NT2/D1 (cell line): ENCODE data around the gene SIK3.

Source experiments
- DNase-seq: peaks from one replicate; pipeline ENCODE4 v3.0.0-alpha.2; 2011; ENCODE audit warnings: low read depth, low spot score
- H3K27me3 ChIP-seq: 2 replicates; pipeline ENCODE4 v1.6.0; 2011; ENCODE audit warnings: mild to moderate bottlenecking; ENCODE audit not compliant: insufficient read length, insufficient read depth
- H3K36me3 ChIP-seq: 2 replicates; pipeline ENCODE4 v1.6.1; 2011; ENCODE audit warnings: mild to moderate bottlenecking, low read length, mixed read lengths; ENCODE audit not compliant: insufficient read depth, insufficient read length
- H3K4me1 ChIP-seq: 2 replicates; pipeline ENCODE4 v1.5.1; 2011; ENCODE audit not compliant: insufficient read depth, insufficient read length
- H3K4me3 ChIP-seq: 2 replicates; pipeline ENCODE4 v1.5.1; 2011; ENCODE audit warnings: low read depth; ENCODE audit not compliant: insufficient read length
- H3K9ac ChIP-seq: 2 replicates; pipeline ENCODE4 v1.6.0; 2011; ENCODE audit warnings: low read depth; ENCODE audit not compliant: insufficient read length
- H3K9me3 ChIP-seq: 2 replicates; pipeline ENCODE4 v1.5.1; 2011; ENCODE audit warnings: mild to moderate bottlenecking, low read length; ENCODE audit not compliant: insufficient read depth
- SUZ12 ChIP-seq: IDR thresholded peaks from 2 replicates; pipeline ENCODE4 v1.6.1; 2011; ENCODE audit not compliant: insufficient read length, insufficient read depth; ENCODE audit errors: extremely low read depth
- YY1 ChIP-seq: IDR thresholded peaks from 2 replicates; pipeline ENCODE4 v1.6.1; 2011; ENCODE audit not compliant: insufficient read length, insufficient read depth
- ZNF274 ChIP-seq: IDR thresholded peaks from 2 replicates; pipeline ENCODE4 v1.6.1; 2011; ENCODE audit warnings: mild to moderate bottlenecking, low read depth, low read length

Gene SIK3

GRCh38 chr11:116980136-116980793 lies 118.0 kb downstream of the SIK3 start:
- DNase-seq: no peak
- no peaks in the 10 kb centered on the region for H3K4me1 ChIP-seq
- H3K4me3 ChIP-seq: no peak overlapping the region
- no peaks in the 10 kb centered on the region for H3K9me3 ChIP-seq
- no peak overlapping the region for H3K9ac ChIP-seq
- H3K27me3 ChIP-seq: no peaks in the 10 kb centered on the region
- TF ChIP-seq ZNF274 (no peak), SUZ12 (no peak), YY1 (no peak)
- no peaks in the 10 kb centered on the region for H3K36me3 ChIP-seq

- Histone ChIP-seq H3K9me3 (no peaks in the 10 kb centered on the region), H3K27me3 (no peaks in the 10 kb centered on the region), H3K4me3 (no peak overlapping the region), H3K4me1 (no peaks in the 10 kb centered on the region), H3K36me3 (no peaks in the 10 kb centered on the region), H3K9ac (no peak overlapping the region)
- DNase-seq: no peak
- TF ChIP-seq YY1 (no peak), ZNF274 (no peak), SUZ12 (no peak)
These were observed 121.2 kb downstream of the SIK3 start for GRCh38 chr11:116976941-116977570.

GRCh38 chr11:116975661-116976060 lies 122.6 kb downstream of the SIK3 start:
- no peak overlapping the region for H3K9ac ChIP-seq
- TF ChIP-seq ZNF274 (no peak), SUZ12 (no peak), YY1 (no peak)
- H3K4me3 ChIP-seq: no peak overlapping the region
- H3K9me3 ChIP-seq: no peaks in the 10 kb centered on the region
- DNase-seq: no peak
- H3K4me1 ChIP-seq: no peaks in the 10 kb centered on the region
- H3K27me3 ChIP-seq: no peaks in the 10 kb centered on the region
- H3K36me3 ChIP-seq: no peaks in the 10 kb centered on the region

- Histone ChIP-seq H3K4me3 (no peak overlapping the region), H3K9me3 (no peaks in the 10 kb centered on the region), H3K27me3 (no peaks in the 10 kb centered on the region), H3K4me1 (no peaks in the 10 kb centered on the region), H3K9ac (no peak overlapping the region), H3K36me3 (no peaks in the 10 kb centered on the region)
- no peak for DNase-seq
- TF ChIP-seq YY1 (no peak), ZNF274 (no peak), SUZ12 (no peak)
These were observed 125.0 kb downstream of the SIK3 start for GRCh38 chr11:116973270-116973669.

- no peaks in the 10 kb centered on the region for H3K4me1 ChIP-seq
These were observed 125.5 kb downstream of the SIK3 start for GRCh38 chr11:116972691-116973090.

GRCh38 chr11:116970485-116971292 lies 127.5 kb downstream of the SIK3 start:
- no peaks in the 10 kb centered on the region for H3K4me1 ChIP-seq
- TF ChIP-seq ZNF274 (no peak), SUZ12 (no peak), YY1 (no peak)
- no peaks in the 10 kb centered on the region for H3K36me3 ChIP-seq
- no peak overlapping the region for H3K9ac ChIP-seq
- H3K4me3 ChIP-seq: no peak overlapping the region
- no peaks in the 10 kb centered on the region for H3K27me3 ChIP-seq
- no peaks in the 10 kb centered on the region for H3K9me3 ChIP-seq
- DNase-seq: no peak

More at GRCh38 chr11:116972691-116973090, 125.5 kb downstream of the SIK3 start:
- no peaks in the 10 kb centered on the region for H3K9me3 ChIP-seq
- no peaks in the 10 kb centered on the region for H3K36me3 ChIP-seq
- TF ChIP-seq ZNF274: no peak
- no peak for DNase-seq
- no peak overlapping the region for H3K4me3 ChIP-seq
- no peaks in the 10 kb centered on the region for H3K27me3 ChIP-seq
- no peak overlapping the region for H3K9ac ChIP-seq

GRCh38 chr11:116969694-116970093 lies 128.5 kb downstream of the SIK3 start:
- H3K9me3 ChIP-seq: no peaks in the 10 kb centered on the region
- H3K4me3 ChIP-seq: no peak overlapping the region
- H3K9ac ChIP-seq: no peak overlapping the region
- H3K27me3 ChIP-seq: no peaks in the 10 kb centered on the region
- no peak for DNase-seq
- no peaks in the 10 kb centered on the region for H3K36me3 ChIP-seq
- no peak for TF ChIP-seq YY1
- TF ChIP-seq SUZ12: no peak
- no peak for TF ChIP-seq ZNF274
- H3K4me1 ChIP-seq: no peaks in the 10 kb centered on the region
